HG03469 (cell line): Measurements from ENCODE around the gene MAP4K4.
A peak's percentile ranks its signal among the peaks of the same experiment; 100 is the strongest.

ENCODE experiments used
- ATAC-seq: cut with Tn5 transposase; IDR thresholded peaks from one replicate; pipeline ENCODE4 v1.9.1; 2021; ENCODE audit warnings: mild to moderate bottlenecking, moderate library complexity, moderate number of reproducible peaks; ENCODE audit not compliant: unreplicated experiment

Gene MAP4K4

DNA sequence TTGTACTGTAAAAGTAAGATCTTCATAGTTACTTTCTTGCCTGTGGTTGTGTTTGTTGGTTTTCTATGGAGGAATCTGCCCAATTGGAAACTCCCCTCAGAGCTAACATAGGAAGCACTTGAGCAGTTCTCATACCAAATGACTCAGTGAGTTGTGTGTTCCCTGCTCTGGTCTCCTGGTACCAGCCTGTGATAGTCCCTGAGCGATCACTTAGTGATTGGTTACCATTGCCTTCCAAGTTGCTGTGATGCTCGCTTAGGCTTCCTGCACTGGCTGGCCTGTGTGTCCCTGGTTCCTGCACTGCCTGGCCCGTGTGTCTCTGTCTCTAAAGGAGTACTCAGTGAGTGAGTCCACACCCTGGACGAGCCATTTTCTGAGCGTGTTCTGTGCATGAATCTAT, 133.0 kb downstream of the MAP4K4 start:
- ATAC-seq, result peak; percentile 53

GRCh38 chr2:101831351-101831865, 133.9 kb downstream of the MAP4K4 start:
- ATAC-seq, result no peak

DNA sequence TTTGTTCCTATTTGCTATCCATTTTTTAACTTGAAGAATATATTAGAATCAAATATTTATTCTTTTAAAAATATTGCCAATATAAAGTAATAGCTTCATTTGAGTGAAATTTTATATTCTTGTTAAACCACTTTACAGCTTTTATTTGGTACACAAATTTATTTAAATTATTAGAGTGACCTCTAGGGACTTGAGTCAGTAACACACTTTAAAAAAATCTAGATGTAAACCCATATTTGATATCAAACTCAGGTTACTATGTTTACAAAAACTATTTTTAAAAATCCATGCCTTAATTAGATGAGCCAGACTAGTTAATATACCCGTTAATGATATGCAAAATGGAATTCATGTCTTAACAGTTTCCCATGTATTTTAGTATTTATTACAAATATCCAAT, 134.6 kb downstream of the MAP4K4 start:
- no peak for ATAC-seq

DNA sequence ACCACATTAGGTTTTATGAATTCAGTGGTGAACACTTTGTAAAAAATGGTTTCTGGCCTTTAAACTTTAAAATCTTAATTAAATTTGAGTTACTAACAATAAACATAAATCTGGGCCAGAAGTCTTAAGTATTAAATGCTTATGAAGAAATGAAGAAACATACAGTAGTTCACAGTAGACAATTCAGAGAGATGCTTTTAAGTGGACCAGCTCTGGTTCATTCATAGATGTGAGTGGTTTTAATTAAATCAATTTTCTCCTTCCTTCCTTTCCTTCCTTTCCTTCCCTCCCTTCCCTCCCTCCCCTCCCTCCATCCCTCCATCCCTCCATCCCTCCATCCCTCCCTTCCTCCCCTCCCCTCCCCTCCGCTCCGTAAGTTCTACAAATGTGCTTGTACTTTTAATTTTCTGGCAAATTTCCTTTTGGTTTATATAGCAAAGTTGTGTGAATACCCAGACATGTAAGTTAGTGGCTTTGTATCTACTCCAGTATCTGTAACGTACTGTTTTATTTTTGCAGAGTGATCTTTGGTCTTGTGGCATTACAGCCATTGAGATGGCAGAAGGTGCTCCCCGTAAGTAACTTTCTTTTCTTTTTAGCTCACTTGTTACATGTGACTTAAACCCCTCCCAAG, 136.5 kb downstream of the MAP4K4 start:
- ATAC-seq, result no peak

GRCh38 chr2:101837354-101837753, 139.8 kb downstream of the MAP4K4 start:
- no peak for ATAC-seq

DNA sequence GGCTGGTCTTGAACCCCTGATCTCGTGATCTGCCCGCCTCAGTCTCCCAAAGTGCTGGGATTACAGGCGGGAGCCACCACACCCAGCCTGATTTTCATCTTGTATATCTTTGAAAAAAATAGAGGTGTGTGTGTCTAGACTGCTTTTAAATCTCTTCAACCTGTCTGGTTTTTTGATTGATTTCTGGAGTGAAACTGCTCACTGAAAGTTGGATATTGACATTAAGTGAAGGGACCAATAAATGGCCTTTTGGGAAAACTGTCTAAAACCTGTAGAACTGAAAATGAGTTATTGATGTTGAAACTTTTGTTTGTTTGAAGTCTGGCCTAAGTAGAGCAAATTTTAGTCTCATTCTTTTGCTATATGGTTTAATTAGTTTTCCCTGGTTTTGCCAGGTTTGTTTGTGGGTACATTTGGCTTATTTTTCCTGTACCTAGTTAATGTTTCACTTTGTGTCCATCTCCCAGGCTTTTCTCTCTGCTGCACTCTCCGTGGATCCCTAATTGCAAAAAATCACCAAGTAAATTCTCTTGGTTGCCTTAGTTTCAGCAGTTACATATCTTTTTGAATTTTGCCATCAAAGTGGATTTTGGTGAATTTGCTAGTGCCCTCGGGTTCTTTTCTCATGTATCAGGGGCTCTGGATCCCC, 144.3 kb downstream of the MAP4K4 start:
- ATAC-seq, result no peak

DNA sequence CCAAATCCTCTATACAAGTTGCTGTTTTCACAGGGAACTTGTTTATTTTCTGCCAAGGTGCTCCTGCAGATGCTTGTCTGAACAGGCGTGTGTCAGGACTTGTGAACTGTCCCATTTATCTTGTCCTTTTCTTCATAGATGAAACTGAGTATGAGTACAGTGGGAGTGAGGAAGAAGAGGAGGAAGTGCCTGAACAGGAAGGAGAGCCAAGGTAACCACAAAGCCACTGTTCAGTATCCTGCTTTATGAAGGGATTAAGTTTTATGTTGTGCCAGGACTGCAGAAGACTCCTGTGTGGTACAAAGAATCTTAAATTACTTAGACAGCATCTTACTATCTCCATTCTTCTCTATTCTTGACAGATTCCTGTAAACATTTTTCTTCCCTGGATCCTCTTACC, 145.0 kb downstream of the MAP4K4 start:
- ATAC-seq, result no peak

- ATAC-seq, result no peak
Observed at GRCh38 chr2:101843048-101843447, 145.5 kb downstream of the MAP4K4 start.

DNA sequence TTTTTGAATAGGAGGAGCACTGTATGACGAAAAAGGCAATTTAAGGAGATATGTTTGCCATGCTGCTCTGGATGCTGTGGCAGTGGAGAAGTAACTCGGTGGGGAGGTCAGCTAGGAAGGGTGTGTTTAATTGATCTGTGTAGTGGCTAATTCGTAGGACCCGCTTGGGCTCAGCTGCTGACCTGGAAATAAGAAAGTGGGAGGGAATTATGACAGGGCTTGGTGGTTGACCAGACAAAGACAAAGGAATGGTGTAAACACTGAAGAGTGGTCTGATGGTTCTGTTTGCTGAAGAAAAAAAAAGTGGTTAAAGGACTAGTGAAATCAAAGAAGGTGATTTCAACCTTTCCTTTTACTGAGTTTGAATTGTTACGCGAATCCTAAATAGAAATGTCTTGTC, 146.0 kb downstream of the MAP4K4 start:
- ATAC-seq, result no peak

- ATAC-seq, result no peak
Observed at GRCh38 chr2:101844055-101844635, 146.6 kb downstream of the MAP4K4 start.

DNA sequence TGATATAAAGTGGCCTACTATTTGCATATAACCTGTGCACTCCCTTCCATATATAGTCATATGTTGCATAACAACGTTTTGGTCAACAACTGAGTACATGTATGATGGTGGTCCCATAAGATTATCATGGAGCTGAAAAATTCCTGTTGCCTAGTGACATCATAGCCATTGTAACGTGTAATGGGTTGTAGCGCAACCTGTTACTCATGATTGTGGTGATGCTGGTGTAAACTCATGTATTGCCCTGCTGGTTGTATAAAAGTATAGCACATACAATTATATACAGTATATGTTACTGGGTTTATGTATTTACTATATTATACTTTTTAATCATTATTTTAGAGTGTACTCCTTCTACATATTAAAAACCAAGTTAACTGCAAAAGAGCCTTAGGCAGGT, 149.5 kb downstream of the MAP4K4 start:
- ATAC-seq, result no peak

DNA sequence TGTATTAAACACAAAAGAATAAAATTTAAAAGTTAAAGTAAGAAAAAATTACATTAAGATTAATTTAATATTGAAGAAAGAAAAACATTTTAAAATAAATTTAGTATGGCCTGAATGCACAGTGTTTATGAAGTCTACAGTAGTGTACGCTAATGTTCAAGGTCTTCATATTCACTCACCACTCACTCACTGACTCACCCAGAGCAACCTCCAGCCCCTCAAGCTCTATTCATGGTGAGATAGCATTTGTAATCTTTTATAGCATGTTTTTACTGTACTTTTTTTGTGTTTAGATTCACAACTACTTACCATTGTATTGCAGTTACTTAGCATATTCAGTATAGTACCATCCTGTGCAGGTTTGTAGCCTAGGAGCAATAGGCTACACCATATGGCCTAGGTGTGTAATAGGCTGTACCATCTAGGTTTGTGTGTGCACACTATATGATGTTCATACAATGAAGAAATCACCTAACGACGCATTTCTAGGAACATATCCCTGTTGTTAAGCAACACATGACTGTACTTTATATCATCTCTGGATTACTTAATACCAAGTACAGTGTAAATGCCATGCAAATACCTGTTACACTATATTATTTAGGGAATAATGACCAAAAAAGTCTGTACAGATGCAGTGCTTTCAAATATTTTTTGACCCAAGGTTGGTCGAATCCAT, 150.3 kb downstream of the MAP4K4 start:
- ATAC-seq, result no peak

DNA sequence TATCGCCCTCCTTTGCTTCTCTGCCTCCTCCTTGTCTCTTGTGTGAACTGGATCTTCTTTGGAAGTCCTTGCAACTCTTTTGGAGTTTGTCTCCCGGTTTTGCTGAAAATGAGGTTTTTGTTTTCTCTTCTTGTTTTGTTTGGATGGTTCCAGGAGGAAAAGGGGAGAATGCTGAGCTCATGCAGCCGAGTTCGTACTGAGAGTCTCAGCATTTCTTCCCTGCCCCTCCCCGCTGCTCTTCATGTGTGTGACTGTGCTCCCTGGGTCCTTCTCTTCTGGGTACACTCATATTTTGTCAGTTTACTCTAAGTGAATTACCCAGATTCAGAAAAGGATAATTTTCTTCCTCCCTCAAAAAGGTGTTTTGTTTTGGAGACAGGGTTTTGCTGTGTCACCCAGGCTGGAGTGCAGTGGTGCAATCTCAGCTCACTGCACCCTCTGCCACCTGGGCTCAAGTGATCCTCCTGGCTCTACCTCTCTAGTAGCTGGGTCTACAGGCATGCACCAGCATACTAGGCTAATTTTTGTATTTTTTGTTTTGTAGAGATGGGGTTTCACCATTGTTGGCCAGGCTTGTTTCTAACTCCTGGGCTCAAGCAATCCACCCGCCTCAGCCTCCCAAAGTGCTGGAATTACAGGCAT, 151.4 kb downstream of the MAP4K4 start:
- ATAC-seq, result no peak

- ATAC-seq, result no peak
Observed at GRCh38 chr2:101850450-101850849, 152.9 kb downstream of the MAP4K4 start.

DNA sequence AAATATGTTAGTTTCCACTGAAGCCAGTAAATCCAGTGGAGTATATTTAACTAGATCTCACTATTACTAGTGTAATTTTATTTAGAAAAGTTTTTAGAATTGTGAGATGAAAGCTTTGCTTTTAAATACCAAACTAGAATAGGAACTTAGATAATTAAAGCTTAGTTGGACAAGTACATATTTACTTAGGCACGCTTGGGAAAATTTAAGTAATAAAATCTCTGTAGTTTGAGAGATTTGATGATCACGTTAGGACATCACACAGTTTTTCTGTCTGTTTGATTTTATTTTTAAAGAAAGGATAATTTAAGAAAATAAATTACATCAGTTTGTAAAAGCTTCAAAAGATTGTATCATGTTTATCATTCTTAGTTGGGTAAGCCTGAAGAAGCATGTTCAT, 153.5 kb downstream of the MAP4K4 start:
- no peak for ATAC-seq

- no peak for ATAC-seq
Observed at GRCh38 chr2:101852824-101853223, 155.3 kb downstream of the MAP4K4 start.

DNA sequence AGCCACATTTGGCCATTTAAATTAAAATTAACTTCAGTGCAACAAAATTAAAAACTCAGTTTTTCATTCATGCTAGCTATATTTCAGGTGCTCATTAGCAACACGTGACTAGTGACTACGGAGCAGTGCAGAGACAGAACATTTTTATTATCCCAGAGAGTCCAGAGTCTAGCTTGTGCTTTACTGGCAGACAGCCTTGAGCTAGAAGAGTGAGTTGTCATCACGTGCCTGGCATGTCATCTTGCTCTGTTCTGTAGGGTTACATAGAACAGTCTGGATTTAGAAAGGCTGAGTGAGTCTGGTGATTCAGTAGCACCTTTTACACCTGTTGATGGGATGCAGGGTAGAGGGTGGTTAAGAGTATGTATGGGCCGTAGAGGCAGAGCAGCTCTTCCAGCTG, 157.4 kb downstream of the MAP4K4 start:
- ATAC-seq, result no peak

GRCh38 chr2:101855776-101856175, 158.3 kb downstream of the MAP4K4 start:
- no peak for ATAC-seq

- ATAC-seq, result no peak
Observed at GRCh38 chr2:101858246-101858645, 160.7 kb downstream of the MAP4K4 start.

GRCh38 chr2:101858910-101859309, 161.4 kb downstream of the MAP4K4 start:
- no peak for ATAC-seq

DNA sequence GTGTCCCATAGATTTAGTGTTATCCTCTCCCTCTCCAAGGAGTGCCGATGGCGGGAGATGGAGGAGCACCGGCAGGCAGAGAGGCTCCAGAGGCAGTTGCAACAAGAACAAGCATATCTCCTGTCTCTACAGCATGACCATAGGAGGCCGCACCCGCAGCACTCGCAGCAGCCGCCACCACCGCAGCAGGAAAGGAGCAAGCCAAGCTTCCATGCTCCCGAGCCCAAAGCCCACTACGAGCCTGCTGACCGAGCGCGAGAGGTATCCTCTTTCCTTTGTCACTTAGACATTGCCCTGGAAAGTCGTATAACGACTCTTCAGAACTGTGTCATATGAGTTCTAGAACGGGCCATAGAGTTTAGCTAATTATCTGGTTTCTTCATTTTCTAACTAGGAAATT, 162.1 kb downstream of the MAP4K4 start:
- no peak for ATAC-seq
